ENCODE measurements around the gene PDE1C. TPM values are rescaled to one million over a fixed set of nuclear protein-coding genes. Genes with fewer than 3 reads are reported as not detected.

PDE1C gene
- total and polyA plus RNA-seq, 3 donors from 2014 or later, result 7.6 to 9.5 (median 9.5) TPM

- 64 to 75% methylated on average over 1 of the region's 1 CpG for WGBS, 2 donors
- no peak overlapping the region for H3K27ac ChIP-seq
- no peaks in the 10 kb centered on the region for H3K4me1 ChIP-seq
- no peaks in the 10 kb centered on the region for H3K27me3 ChIP-seq
- no peak for TF ChIP-seq CTCF (IDR thresholded peaks at IDR 0.05)
- TF ChIP-seq POLR2A (IDR thresholded peaks at IDR 0.05), result no peak
- H3K4me3 ChIP-seq, result no peak overlapping the region
- no peaks in the 10 kb centered on the region for H3K9me3 ChIP-seq
- intact Hi-C loops (cut with DNase I; ENCODE audit: low total_unique reads), result no loop called here
- no peak for DNase-seq
- no peaks in the 10 kb centered on the region for H3K36me3 ChIP-seq (ENCODE audit: low read depth, missing control alignments)
Observed at GRCh38 chr7:32073533-32073932, 3.3 kb upstream of the PDE1C start.

- intact Hi-C loops (cut with DNase I; ENCODE audit: low total_unique reads), result no loop called here
- H3K4me3 ChIP-seq, result no peak overlapping the region
- H3K36me3 ChIP-seq (ENCODE audit: low read depth, missing control alignments), result no peaks in the 10 kb centered on the region
- H3K27ac ChIP-seq, result no peak overlapping the region
- no peaks in the 10 kb centered on the region for H3K4me1 ChIP-seq
- no peaks in the 10 kb centered on the region for H3K9me3 ChIP-seq
- TF ChIP-seq POLR2A (IDR thresholded peaks at IDR 0.05) (no peak), CTCF (IDR thresholded peaks at IDR 0.05) (no peak)
- no peak for DNase-seq
- 76 to 82% methylated on average over 2 of the region's 2 CpGs for WGBS, 2 donors
- H3K27me3 ChIP-seq, result no peaks in the 10 kb centered on the region
Observed at GRCh38 chr7:32072397-32072796, 2.2 kb upstream of the PDE1C start.

GRCh38 chr7:32071466-32072091, 1.4 kb upstream of the PDE1C start:
- intact Hi-C loops (cut with DNase I; ENCODE audit: low total_unique reads), result no loop called here
- no peak for TF ChIP-seq CTCF (IDR thresholded peaks at IDR 0.05)
- no peak for TF ChIP-seq POLR2A (IDR thresholded peaks at IDR 0.05)
- Histone ChIP-seq H3K36me3 (ENCODE audit: low read depth, missing control alignments) (no peaks in the 10 kb centered on the region), H3K9me3 (no peaks in the 10 kb centered on the region), H3K4me1 (no peaks in the 10 kb centered on the region), H3K4me3 (peak overlapping the region in 1 of 2 donors; percentile 37), H3K27me3 (no peaks in the 10 kb centered on the region), H3K27ac (no peak overlapping the region)
- DNase-seq, result no peak
- 23% methylated on average over 6 of the region's 6 CpGs for WGBS, 2 donors

GRCh38 chr7:32070051-32070405, 179 bp downstream of the PDE1C start:
- DNase-seq, result no peak
- Histone ChIP-seq H3K4me1 (no peaks in the 10 kb centered on the region), H3K4me3 (peak overlapping the region in 1 of 2 donors; percentile 37), H3K9me3 (no peaks in the 10 kb centered on the region), H3K27ac (no peak overlapping the region), H3K27me3 (no peaks in the 10 kb centered on the region), H3K36me3 (ENCODE audit: low read depth, missing control alignments) (no peaks in the 10 kb centered on the region)
- 5 to 7% methylated on average over 9 of the region's 9 CpGs for WGBS, 2 donors
- TF ChIP-seq CTCF (IDR thresholded peaks at IDR 0.05) (no peak), POLR2A (IDR thresholded peaks at IDR 0.05) (no peak)
- intact Hi-C loops (cut with DNase I; ENCODE audit: low total_unique reads), result no loop called here

GRCh38 chr7:32069116-32069650, 1.0 kb downstream of the PDE1C start:
- H3K27me3 ChIP-seq, result no peaks in the 10 kb centered on the region
- H3K4me3 ChIP-seq, result no peak overlapping the region
- no peaks in the 10 kb centered on the region for H3K36me3 ChIP-seq (ENCODE audit: low read depth, missing control alignments)
- DNase-seq, result no peak
- H3K4me1 ChIP-seq, result no peaks in the 10 kb centered on the region
- no peaks in the 10 kb centered on the region for H3K9me3 ChIP-seq
- H3K27ac ChIP-seq, result no peak overlapping the region
- TF ChIP-seq POLR2A (IDR thresholded peaks at IDR 0.05) (no peak), CTCF (IDR thresholded peaks at IDR 0.05) (no peak)
- intact Hi-C loops (cut with DNase I; ENCODE audit: low total_unique reads), result no loop called here
